ENCODE results near the gene DYRK1A.

GRCh38 chr21:37422382-37422781 is 55.8 kb downstream of the DYRK1A start:
- TF ChIP-seq CTCF (IDR thresholded peaks at IDR 0.05) (no peak), POLR2A (IDR thresholded peaks at IDR 0.05) (no peak)

All from uterus (tissue), 2 donors.